ENCODE results near the gene CPA4. TPM values are rescaled to one million over a fixed set of nuclear protein-coding genes. Genes with fewer than 3 reads are reported as not detected.

CPA4 gene
- total RNA-seq, 1 donor: not detected

DNA sequence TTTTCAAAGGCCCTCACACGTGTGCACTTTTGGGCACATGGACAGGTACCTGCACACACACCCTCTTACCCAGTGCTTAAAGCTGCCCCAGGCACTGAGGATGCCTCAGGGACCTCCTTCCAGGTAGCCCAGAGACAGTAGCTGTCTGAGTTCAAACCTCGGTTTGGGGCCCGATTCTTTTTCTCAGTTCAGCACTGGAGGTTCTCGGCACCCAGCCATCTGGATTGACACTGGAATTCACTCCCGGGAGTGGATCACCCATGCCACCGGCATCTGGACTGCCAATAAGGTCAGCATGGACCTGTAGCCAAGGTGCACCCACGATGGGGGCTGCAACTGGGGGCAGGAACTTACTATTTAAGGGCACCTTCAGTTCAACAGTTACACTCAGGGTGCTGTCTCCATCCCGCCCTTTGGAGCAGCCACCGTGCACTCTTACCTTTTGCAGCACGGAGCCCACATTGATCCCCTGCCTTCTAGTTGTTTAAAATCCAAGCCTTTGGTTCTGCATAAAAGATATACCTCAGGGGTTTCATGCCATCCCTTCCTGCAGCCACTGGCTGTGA, 69.4 kb downstream of the CPA4 start:
- DNase-seq (ENCODE audit: low read depth in 2 of 3, low spot score in 2 of 3): no peak

GRCh38 chr7:130363026-130363847, 70.3 kb downstream of the CPA4 start:
- no peak for DNase-seq (ENCODE audit: low read depth in 2 of 3, low spot score in 2 of 3)

- DNase-seq (ENCODE audit: low read depth in 2 of 3, low spot score in 2 of 3): no peak
Measured at GRCh38 chr7:130364451-130364850, 71.5 kb downstream of the CPA4 start.

DNA sequence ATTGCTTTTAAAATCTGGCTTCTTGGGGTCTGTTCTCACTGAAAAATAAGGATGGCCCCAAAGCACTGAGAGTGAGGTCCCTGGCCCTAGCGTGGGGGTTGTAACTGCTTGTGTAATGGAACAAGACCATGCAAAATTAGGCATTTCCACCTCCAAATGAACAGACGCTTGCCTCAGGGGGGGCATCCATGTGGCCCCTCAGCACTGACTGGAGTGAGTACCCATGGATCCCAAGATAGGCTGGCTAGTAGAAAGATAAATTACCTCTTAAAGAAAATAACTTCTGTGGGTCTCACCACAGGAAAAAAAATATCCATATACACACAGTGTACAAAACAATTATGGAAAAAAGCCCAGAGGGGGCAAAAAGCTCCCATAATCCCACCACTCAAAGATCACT, 72.1 kb downstream of the CPA4 start:
- DNase-seq (ENCODE audit: low read depth in 2 of 3, low spot score in 2 of 3): no peak

GRCh38 chr7:130365511-130366441, 72.8 kb downstream of the CPA4 start:
- no peak for DNase-seq (ENCODE audit: low read depth in 2 of 3, low spot score in 2 of 3)

DNA sequence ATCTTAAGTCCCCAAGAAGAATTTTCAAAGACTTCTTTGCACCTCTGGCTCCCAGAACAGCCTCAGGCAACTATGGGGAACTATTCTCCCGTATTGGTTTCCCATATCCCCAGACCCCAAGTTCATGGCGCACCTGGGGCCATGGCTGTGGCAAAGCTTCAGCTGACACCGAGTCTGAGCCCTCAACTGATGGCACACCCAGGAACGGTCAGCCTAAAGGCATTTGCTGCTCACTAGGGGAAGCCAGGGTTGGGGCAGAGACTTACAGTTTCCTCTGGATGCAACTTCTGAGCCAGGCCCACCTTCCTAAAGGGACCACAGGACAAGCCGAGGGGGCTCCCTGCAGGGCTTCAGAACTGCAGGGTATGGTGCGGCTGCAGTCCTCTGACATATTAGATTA, 73.6 kb downstream of the CPA4 start:
- no peak for DNase-seq (ENCODE audit: low read depth in 2 of 3, low spot score in 2 of 3)

DNA sequence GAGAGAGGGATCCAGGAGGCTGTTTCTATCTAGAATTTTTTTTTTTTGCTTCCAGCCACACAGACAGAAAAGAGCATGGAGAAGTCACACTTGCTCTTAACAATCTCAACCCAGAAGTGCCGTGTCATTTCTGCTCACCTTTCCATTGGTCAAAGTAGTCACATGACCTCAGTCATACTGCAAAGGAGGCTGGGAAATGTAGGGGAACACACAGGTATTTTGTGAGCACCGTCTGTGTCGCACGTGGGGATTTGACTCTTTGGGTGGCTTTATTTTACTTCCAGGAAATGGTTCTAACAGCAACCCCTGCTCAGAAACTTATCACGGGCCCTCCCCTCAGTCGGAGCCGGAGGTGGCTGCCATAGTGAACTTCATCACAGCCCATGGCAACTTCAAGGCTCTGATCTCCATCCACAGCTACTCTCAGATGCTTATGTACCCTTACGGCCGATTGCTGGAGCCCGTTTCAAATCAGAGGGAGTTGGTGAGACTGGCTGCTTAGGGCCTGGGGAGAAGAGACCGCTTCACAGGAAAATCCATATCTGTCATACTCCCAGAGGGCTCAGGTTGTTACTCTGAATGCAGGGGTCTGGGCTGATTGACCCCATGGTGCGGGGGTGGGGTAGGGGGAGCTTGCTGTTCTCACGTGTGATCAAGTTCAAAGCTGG, 74.3 kb downstream of the CPA4 start:
- no peak for DNase-seq (ENCODE audit: low read depth in 2 of 3, low spot score in 2 of 3)

DNA sequence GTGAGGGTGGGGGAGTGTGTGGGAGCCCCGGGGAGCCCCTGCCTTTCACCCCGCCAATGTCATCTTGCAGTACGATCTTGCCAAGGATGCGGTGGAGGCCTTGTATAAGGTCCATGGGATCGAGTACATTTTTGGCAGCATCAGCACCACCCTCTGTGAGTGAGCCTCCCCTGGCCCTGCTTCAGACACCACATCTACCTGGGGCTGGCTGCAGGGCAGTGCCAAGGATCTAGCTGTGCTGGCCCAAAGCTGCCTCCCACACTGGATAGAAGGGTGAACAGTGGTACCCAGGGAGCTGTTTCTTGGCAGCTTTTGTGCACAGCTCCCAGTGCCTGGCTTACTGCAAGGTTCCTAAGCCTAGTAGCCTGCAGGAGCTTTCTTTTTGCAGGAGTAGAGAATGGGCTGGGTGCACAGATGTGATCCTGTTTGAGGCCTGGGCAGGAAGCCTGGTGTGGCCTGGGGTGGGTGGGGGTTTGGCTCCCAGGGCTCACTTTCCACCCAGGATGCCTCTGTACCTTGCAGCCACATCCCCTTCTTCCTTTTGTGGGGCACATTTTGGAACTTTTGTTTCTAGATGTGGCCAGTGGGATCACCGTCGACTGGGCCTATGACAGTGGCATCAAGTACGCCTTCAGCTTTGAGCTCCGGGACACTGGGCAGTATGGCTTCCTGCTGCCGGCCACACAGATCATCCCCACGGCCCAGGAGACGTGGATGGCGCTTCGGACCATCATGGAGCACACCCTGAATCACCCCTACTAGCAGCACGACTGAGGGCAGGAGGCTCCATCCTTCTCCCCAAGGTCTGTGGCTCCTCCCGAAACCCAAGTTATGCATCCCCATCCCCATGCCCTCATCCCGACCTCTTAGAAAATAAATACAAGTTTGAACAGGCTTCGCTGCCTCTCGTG, 75.1 kb downstream of the CPA4 start:
- DNase-seq (ENCODE audit: low read depth in 2 of 3, low spot score in 2 of 3): peak in 2 of 3 donors; percentile 24 to 53

GRCh38 chr7:130369110-130369711, 76.2 kb downstream of the CPA4 start:
- peak in 2 of 3 donors; percentile 30 to 49 for DNase-seq (ENCODE audit: low read depth in 2 of 3, low spot score in 2 of 3)

DNA sequence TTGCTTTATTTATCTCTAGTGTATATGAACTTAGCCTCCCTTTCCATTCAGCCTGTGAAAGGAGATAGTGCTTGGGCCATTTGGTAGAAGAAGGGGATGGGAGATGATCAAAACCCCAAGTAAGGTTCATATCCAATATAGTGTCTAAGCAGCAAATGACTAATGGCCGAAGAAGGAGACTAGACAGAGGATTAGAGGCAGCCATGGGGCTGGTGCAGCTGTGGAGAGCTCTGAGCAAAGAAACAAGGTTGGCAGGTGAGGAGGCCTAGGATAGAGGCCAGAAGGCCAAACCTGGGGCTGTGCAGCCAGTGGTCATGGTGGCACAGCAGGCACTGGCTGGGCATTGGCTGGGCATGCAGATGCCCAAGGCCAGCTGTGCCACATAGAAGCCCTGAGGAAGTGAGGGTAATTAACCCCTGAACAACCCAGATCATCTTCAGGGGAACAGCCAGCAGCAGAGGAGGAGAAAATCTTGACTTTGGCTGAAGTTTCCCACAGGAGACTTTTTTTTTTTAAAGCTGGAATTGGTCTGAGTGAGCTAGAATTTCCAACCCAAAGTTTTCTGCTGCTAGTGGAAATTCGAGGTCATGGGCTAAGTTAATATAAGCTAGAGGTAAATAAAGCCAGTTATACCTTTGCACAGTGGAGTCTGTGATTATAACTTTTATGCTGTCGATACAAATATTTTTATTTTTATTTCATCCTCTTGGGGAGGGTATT, 77.0 kb downstream of the CPA4 start:
- no peak for DNase-seq (ENCODE audit: low read depth in 2 of 3, low spot score in 2 of 3)

DNA sequence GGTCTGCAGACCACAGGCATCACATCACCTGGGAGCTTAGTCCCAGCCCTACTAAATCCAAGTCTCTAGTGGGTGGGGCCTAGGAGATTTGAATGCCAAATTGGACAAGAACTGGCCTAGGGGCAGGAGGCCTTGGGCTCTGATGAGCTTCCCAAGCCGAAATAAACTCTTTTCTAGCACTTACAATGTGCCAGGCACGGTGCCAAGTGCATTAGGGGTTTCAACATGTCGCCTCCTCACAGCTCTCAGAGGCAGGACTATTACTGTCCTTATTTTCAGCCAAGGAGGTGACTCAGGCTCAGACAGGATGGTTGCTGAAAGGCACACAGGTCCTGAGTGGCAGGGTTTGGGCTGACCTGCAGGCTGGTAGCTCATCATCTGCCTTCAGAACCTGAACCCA, 78.1 kb downstream of the CPA4 start:
- DNase-seq (ENCODE audit: low read depth in 2 of 3, low spot score in 2 of 3): no peak

DNA sequence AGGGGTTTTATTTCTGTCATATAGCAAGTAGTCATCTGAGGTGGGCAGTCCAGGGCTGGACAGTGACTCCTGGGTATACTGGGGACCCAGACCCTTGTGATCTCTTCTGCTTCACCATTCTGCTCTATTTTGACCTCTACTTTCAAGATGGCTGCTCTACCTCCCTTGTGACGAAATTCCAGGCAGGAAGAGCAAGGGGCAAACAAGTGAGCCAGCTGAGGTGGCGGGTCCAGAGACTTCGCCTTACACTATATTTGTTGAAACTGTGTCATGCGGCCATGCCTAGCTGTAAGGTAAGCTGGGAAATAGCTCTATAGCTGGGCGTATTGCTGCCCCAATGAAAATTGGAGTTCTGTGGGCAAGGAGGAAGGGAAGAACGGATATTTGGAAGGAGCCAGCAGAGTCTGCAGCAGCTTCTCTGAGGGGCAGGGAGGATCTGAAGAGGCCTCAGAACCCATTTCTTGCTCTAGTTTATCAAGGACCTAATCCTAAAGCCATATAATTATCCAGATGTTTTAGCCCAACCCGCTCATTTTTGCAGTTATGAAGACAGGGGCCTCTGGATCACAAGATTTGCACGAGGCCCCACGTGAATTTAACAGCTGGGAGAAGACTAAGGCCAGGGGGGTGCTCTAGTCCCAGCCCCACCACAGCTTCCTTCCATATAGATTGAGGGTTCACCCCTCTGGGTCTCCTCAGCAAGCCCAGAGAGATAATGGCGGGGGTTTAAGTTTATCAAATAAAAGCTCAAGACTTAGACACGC, 79.6 kb downstream of the CPA4 start:
- DNase-seq (ENCODE audit: low read depth in 2 of 3, low spot score in 2 of 3): no peak

Other genes with a start within 250 kb of the CPA4 start
- 15.3 TPM for gene ZC3HC1, start 241.8 kb upstream of the CPA4 start, total RNA-seq
- 17.2 TPM for gene KLHDC10, start 222.6 kb upstream of the CPA4 start, total RNA-seq
- 12.4 TPM for gene TMEM209, start 87.8 kb upstream of the CPA4 start, total RNA-seq
- gene SSMEM1, start 85.3 kb upstream of the CPA4 start, total RNA-seq: not detected
- under 0.01 TPM for gene CPA2, start 26.3 kb upstream of the CPA4 start, total RNA-seq
- gene CPA5, start 51.7 kb downstream of the CPA4 start, total RNA-seq: not detected
- gene CPA1, start 87.3 kb downstream of the CPA4 start, total RNA-seq: not detected
- gene CEP41, start 147.9 kb downstream of the CPA4 start, total RNA-seq: 7.0 TPM
- gene MEST, start 198.9 kb downstream of the CPA4 start, total RNA-seq: 94.5 TPM